ENCODE data around the gene MACROD2. TPM values are rescaled to one million over a fixed set of nuclear protein-coding genes. Genes with fewer than 3 reads are reported as not detected.

Gene MACROD2
- total and polyA plus RNA-seq, 4 donors, result 0.66 to 10.5 (median 3.3) TPM

- Histone ChIP-seq H3K27ac (ENCODE audit: low read depth in 1 of 2, low read length in 2 of 2) (no peak overlapping the region), H3K4me3 (ENCODE audit: low read depth in 1 of 3, low read length in 3 of 3) (no peak overlapping the region), H3K9ac (ENCODE audit: low read depth in 1 of 2, low read length in 2 of 2) (no peak overlapping the region), H3K36me3 (ENCODE audit: control insufficient read depth in 4 of 4, insufficient read depth in 3 of 4, low read depth in 1 of 4, low read length in 3 of 4) (no peaks in the 10 kb centered on the region), H3K4me1 (ENCODE audit: control insufficient read depth in 4 of 4, insufficient read depth in 4 of 4, low read length in 3 of 4) (no peaks in the 10 kb centered on the region), H3K9me3 (ENCODE audit: control insufficient read depth in 4 of 4, low read length in 3 of 4) (no peaks in the 10 kb centered on the region), H3K27me3 (ENCODE audit: control insufficient read depth in 4 of 4, insufficient read depth in 4 of 4, low read length in 3 of 4) (no peaks in the 10 kb centered on the region)
- no peak for DNase-seq (ENCODE audit: low spot score)
- no peak for TF ChIP-seq FOXA1 (IDR thresholded peaks at IDR 0.05)
- no peak for TF ChIP-seq FOXA2 (IDR thresholded peaks at IDR 0.05)
- 84% methylated on average over 5 of the region's 5 CpGs for WGBS
These were observed 1720.9 kb downstream of the MACROD2 start for GRCh38 chr20:15716256-15716655.

- no peaks in the 10 kb centered on the region for H3K4me1 ChIP-seq (ENCODE audit: control insufficient read depth in 4 of 4, insufficient read depth in 4 of 4, low read length in 3 of 4)
- H3K36me3 ChIP-seq (ENCODE audit: control insufficient read depth in 4 of 4, insufficient read depth in 3 of 4, low read depth in 1 of 4, low read length in 3 of 4), result no peaks in the 10 kb centered on the region
- no peak overlapping the region for H3K27ac ChIP-seq (ENCODE audit: low read depth in 1 of 2, low read length in 2 of 2)
- no peak overlapping the region for H3K9ac ChIP-seq (ENCODE audit: low read depth in 1 of 2, low read length in 2 of 2)
- no peaks in the 10 kb centered on the region for H3K9me3 ChIP-seq (ENCODE audit: control insufficient read depth in 4 of 4, low read length in 3 of 4)
- H3K4me3 ChIP-seq (ENCODE audit: low read depth in 1 of 3, low read length in 3 of 3), result no peak overlapping the region
- no peaks in the 10 kb centered on the region for H3K27me3 ChIP-seq (ENCODE audit: control insufficient read depth in 4 of 4, insufficient read depth in 4 of 4, low read length in 3 of 4)
- no peak for TF ChIP-seq JUND (IDR thresholded peaks at IDR 0.05)
- TF ChIP-seq HNF4G (IDR thresholded peaks at IDR 0.05), result no peak
- TF ChIP-seq HNF4A (conservative IDR thresholded peaks at IDR 0.05), result no peak
- no peak for TF ChIP-seq GABPA (IDR thresholded peaks at IDR 0.05 in 1 of 2, conservative IDR thresholded peaks at IDR 0.05 in 1 of 2)
- no peak for TF ChIP-seq FOXA2 (IDR thresholded peaks at IDR 0.05)
- DNase-seq (ENCODE audit: low spot score), result no peak
- WGBS, result 93% methylated on average over 1 of the region's 1 CpG
These were observed 1731.1 kb downstream of the MACROD2 start for GRCh38 chr20:15726416-15726815.

GRCh38 chr20:15734052-15734451 lies 1738.7 kb downstream of the MACROD2 start:
- no peaks in the 10 kb centered on the region for H3K36me3 ChIP-seq (ENCODE audit: control insufficient read depth in 4 of 4, insufficient read depth in 3 of 4, low read depth in 1 of 4, low read length in 3 of 4)
- no peaks in the 10 kb centered on the region for H3K27me3 ChIP-seq (ENCODE audit: control insufficient read depth in 4 of 4, insufficient read depth in 4 of 4, low read length in 3 of 4)
- TF ChIP-seq EGR1 (IDR thresholded peaks at IDR 0.05; ENCODE audit: low read depth in 2 of 2) (no peak), REST (IDR thresholded peaks at IDR 0.05) (no peak), HNF4A (conservative IDR thresholded peaks at IDR 0.05) (no peak), GABPA (IDR thresholded peaks at IDR 0.05 in 1 of 2, conservative IDR thresholded peaks at IDR 0.05 in 1 of 2) (no peak), SP1 (IDR thresholded peaks at IDR 0.05) (no peak), CTCF (IDR thresholded peaks at IDR 0.05; ENCODE audit: low read depth, low read length, missing input control) (no peak), NR2F2 (IDR thresholded peaks at IDR 0.05) (no peak), JUND (IDR thresholded peaks at IDR 0.05) (no peak), HNF4G (IDR thresholded peaks at IDR 0.05) (no peak), ATF3 (IDR thresholded peaks at IDR 0.05) (no peak), TAF1 (conservative IDR thresholded peaks at IDR 0.05) (no peak), ZBTB33 (IDR thresholded peaks at IDR 0.05) (no peak)
- H3K27ac ChIP-seq (ENCODE audit: low read depth in 1 of 2, low read length in 2 of 2), result no peak overlapping the region
- H3K9me3 ChIP-seq (ENCODE audit: control insufficient read depth in 4 of 4, low read length in 3 of 4), result peaks cover 0 to 3% (median 0%) of the 10 kb centered on the region in 4 donors
- no peak overlapping the region for H3K4me3 ChIP-seq (ENCODE audit: low read depth in 1 of 3, low read length in 3 of 3)
- WGBS, result 66% methylated on average over 4 of the region's 4 CpGs
- DNase-seq (ENCODE audit: low spot score), result no peak
- H3K9ac ChIP-seq (ENCODE audit: low read depth in 1 of 2, low read length in 2 of 2), result no peak overlapping the region
- H3K4me1 ChIP-seq (ENCODE audit: control insufficient read depth in 4 of 4, insufficient read depth in 4 of 4, low read length in 3 of 4), result no peaks in the 10 kb centered on the region

Data from liver (tissue), 9 donors.